K562 (cell line): Measurements from ENCODE around the gene SIDT2. TPM values are rescaled to one million over a fixed set of nuclear protein-coding genes. Genes with fewer than 3 reads are reported as not detected.
"Not testable (repeated sequence)": the region's sequence is repeated elsewhere in the genome, so short reads cannot be mapped to it uniquely, and the experiment has no call there.

ENCODE experiments used
- ATAC-seq: fragments of 200-7000 bp; cut with Tn5 transposase; 3 replicates; pipeline ENCODE4 v1.9.1; 2020; ENCODE audit warnings: moderate library complexity
- BruUV-seq: library from RNA; stranded (reverse); fragments of 400-500 nt; replicated peaks from 2 replicates; lab custom pipeline; 2021; lab: Mats Ljungman, UMichigan
- CTCF ChIA-PET: fragments of 300-600 bp; formaldehyde crosslinking; extraction: SDS; loops from one replicate; lab custom pipeline; 2021; ENCODE audit warnings: low intra/inter-chr PET ratio; lab: Yijun Ruan, JAX
- POLR2A ChIA-PET: fragments of 300-600, 350-650 bp; sonication (Branson Sonifier 250); formaldehyde crosslinking; extraction: SDS; loops from one replicate; lab custom pipeline; 2021; ENCODE audit warnings: antibody characterized with exemption, inconsistent platforms; lab: Yijun Ruan, JAX
- DNase-seq, 4 experiments: peaks; one replicate each; pipeline versions ENCODE4 v3.0.0 to v3.0.0-alpha.2; 2011 to 2018; ENCODE audit warnings: low spot score in 3 of 4, mixed read lengths in 3 of 4; ENCODE audit errors: extremely low read depth in 1 of 4
- FAIRE-seq: peaks from 2 replicates; lab custom pipeline; 2011; peaks lifted over from hg19 to GRCh38; lab: Jason Lieb, UNC
- H2AFZ ChIP-seq: 2 replicates; pipeline ENCODE4 v1.6.0; 2011; ENCODE audit warnings: low read depth, low read length, control low read depth, inconsistent platforms
- H3K27ac ChIP-seq: fragments of 200-600 bp; 3 replicates; pipeline ENCODE4 v1.8.0; 2011; ENCODE audit warnings: low read depth, mild to moderate bottlenecking, control low read depth, inconsistent platforms, low read length, moderate library complexity, mixed read lengths; ENCODE audit errors: extremely low read depth
- H3K27me3 ChIP-seq, 2 experiments: fragments of 300-600 bp in 1 of 2; 2 replicates in 1 of 2; 3 replicates in 1 of 2; pipeline versions ENCODE4 v1.6.0 to v1.8.0; 2011; ENCODE audit warnings: inconsistent platforms in 2 of 2, low read length in 2 of 2, mild to moderate bottlenecking in 1 of 2, mixed read lengths in 1 of 2, moderate library complexity in 1 of 2; ENCODE audit not compliant: control insufficient read depth in 2 of 2, insufficient read depth in 2 of 2
- H3K36me3 ChIP-seq: fragments of 300-600 bp; 3 replicates; pipeline ENCODE4 v1.8.0; 2011; ENCODE audit warnings: mild to moderate bottlenecking, low read length, inconsistent platforms; ENCODE audit not compliant: control insufficient read depth, insufficient read depth
- H3K4me1 ChIP-seq, 2 experiments: fragments of 200-600 bp in 1 of 2; replicated peaks in 1 of 2; 2 replicates in 1 of 2; 3 replicates in 1 of 2; pipeline versions ENCODE4 v1.5.1 to v1.8.0; 2011; ENCODE audit warnings: inconsistent platforms in 2 of 2, low read length in 2 of 2, mild to moderate bottlenecking in 1 of 2, mixed read lengths in 1 of 2, moderate library complexity in 1 of 2; ENCODE audit not compliant: control insufficient read depth in 2 of 2, insufficient read depth in 2 of 2
- H3K4me2 ChIP-seq: 2 replicates; pipeline ENCODE4 v1.6.1; 2011; ENCODE audit warnings: low read length, control low read depth, inconsistent platforms, mixed read lengths; ENCODE audit not compliant: insufficient read depth
- H3K4me3 ChIP-seq: fragments of 200-600 bp; sonication (generic), shearing (Covaris generic); 2 replicates; pipeline ENCODE4 v1.5.1; 2016; ENCODE audit warnings: control low read depth, inconsistent platforms
- H3K79me2 ChIP-seq: fragments of 200-600 bp; 3 replicates; pipeline ENCODE4 v1.8.0; 2011; ENCODE audit warnings: low read length, inconsistent platforms; ENCODE audit not compliant: control insufficient read depth, insufficient read depth
- H3K9ac ChIP-seq, 2 experiments: 2 replicates each; pipeline versions ENCODE4 v1.6.0 to v1.6.1; 2011; ENCODE audit warnings: low read depth in 2 of 2, low read length in 2 of 2, control low read depth in 1 of 2, inconsistent platforms in 1 of 2, mild to moderate bottlenecking in 1 of 2, mixed read lengths in 1 of 2; ENCODE audit not compliant: insufficient read depth in 1 of 2
- H3K9me1 ChIP-seq: one replicate; pipeline ENCODE4 v1.6.0; 2011; ENCODE audit warnings: inconsistent platforms, mild to moderate bottlenecking, low read length, moderate library complexity; ENCODE audit not compliant: control insufficient read depth, insufficient read depth
- H3K9me3 ChIP-seq: replicated peaks from 2 replicates; pipeline ENCODE4 v1.5.1; 2011; ENCODE audit warnings: low read depth, low read length, inconsistent platforms; ENCODE audit not compliant: control insufficient read depth, insufficient read depth
- H4K20me1 ChIP-seq: replicated peaks from 2 replicates; pipeline ENCODE4 v1.6.1; 2011; ENCODE audit warnings: low read length, inconsistent platforms, mixed read lengths; ENCODE audit not compliant: control insufficient read depth, insufficient read depth
- ARID1B ChIP-seq: fragments of 450-650 bp; IDR thresholded peaks from 2 replicates; pipeline ENCODE4 v1.6.1; 2016; ENCODE audit warnings: antibody characterized with exemption, mild to moderate bottlenecking, inconsistent platforms
- BRCA1 ChIP-seq, 2 experiments: fragments of 450-650 bp in 1 of 2; sonication (generic) in 1 of 2; formaldehyde crosslinking in 1 of 2; IDR thresholded peaks; 2 replicates each; pipeline versions ENCODE4 v1.5.0 to v1.6.1; 2017 to 2020; ENCODE audit warnings: mild to moderate bottlenecking in 1 of 2, missing genetic modification reagents in 1 of 2
- EZH2 ChIP-seq: IDR thresholded peaks from 2 replicates; pipeline ENCODE4 v1.6.1; 2012; ENCODE audit warnings: low read depth, mild to moderate bottlenecking, inconsistent platforms, low read length, borderline replicate concordance
- POU5F1 ChIP-seq: fragments of 150-350 bp; IDR thresholded peaks from 2 replicates; pipeline ENCODE4 v1.6.1; 2014; ENCODE audit warnings: borderline replicate concordance, low read length, low read depth, mild to moderate bottlenecking; ENCODE audit not compliant: partially characterized antibody
- RBM15 ChIP-seq: fragments of 200-400 bp; formaldehyde crosslinking; IDR thresholded peaks from 2 replicates; pipeline ENCODE4 v1.6.1; 2018; ENCODE audit warnings: mild to moderate bottlenecking, low read length, moderate library complexity; ENCODE audit not compliant: insufficient read depth
- WGBS: fragments of 100-300 bp; shearing (Covaris generic); methylation state at CpG from one replicate; pipeline ENCODE4 v1.1.6; 2016; ENCODE audit warnings: low coverage, mixed read lengths; ENCODE audit not compliant: insufficient coverage; ENCODE audit errors: missing lambda C conversion rate; 5-methylcytosine and 5-hydroxymethylcytosine counted together
- in situ Hi-C: fragments of 300-500 bp; cut with MboI; formaldehyde crosslinking; loops from 4 replicates; pipeline ENCODE4 v1.15.0; 2018; ENCODE audit warnings: inconsistent platforms, mixed read lengths
- intact Hi-C: fragments of 100-400 bp; cut with micrococcal nuclease; formaldehyde crosslinking; loops from 2 replicates; pipeline ENCODE4 v1.14.2; 2022
- polyA plus RNA-seq, 8 experiments: library from polyadenylated mRNA; depleted of rRNA in 4 of 8; stranded (reverse) in 5 of 8; unstranded in 3 of 8; fragments of >200 nt; fragmentation: Nextera tagmentation in 2 of 8; fragmentation: Illumina TruSeq in 1 of 8; extraction: Ambion mirVana in 2 of 8; extraction: Trizol in 1 of 8; gene quantifications; 2 replicates each; pipeline versions ENCODE4 v1.2.1 to v1.2.3, GENCODE V29; 2011 to 2014; ENCODE audit warnings: inconsistent platforms in 1 of 8, missing spikeins in 1 of 8
- total RNA-seq, 7 experiments: library from RNA; depleted of rRNA in 6 of 7; stranded (reverse); fragments of >200 nt in 6 of 7; fragmentation: Illumina TruSeq in 2 of 7; extraction: Trizol in 2 of 7; gene quantifications; 2 replicates each; pipeline versions ENCODE4 v1.2.1 to v1.2.3, GENCODE V29; 2011 to 2021; ENCODE audit warnings: low replicate concordance in 1 of 7
- TF ChIP-seq, protein P1 (sequence below): fragments of 450-650 bp; formaldehyde crosslinking; IDR thresholded peaks from 2 replicates; pipeline ENCODE4 v1.4.0; 2020; ENCODE audit warnings: mild to moderate bottlenecking, moderate library complexity
- TF ChIP-seq, protein P2 (sequence below): sonication (generic); formaldehyde crosslinking; IDR thresholded peaks from 2 replicates; pipeline ENCODE4 v1.8.1; 2023; ENCODE audit warnings: mild to moderate bottlenecking, missing genetic modification reagents
- TF ChIP-seq, protein P3 (sequence below): fragments of 250-450 bp; sonication (Bioruptor Pico); IDR thresholded peaks from 2 replicates; pipeline ENCODE4 v1.8.0; 2022; ENCODE audit warnings: inconsistent platforms, mild to moderate bottlenecking, moderate library complexity, borderline replicate concordance

Gene SIDT2
- total and polyA plus RNA-seq, 9 of the 15 experiments (the other 6 are each of a cell fraction or from before 2014, with no cell fraction given): 2.4 to 20.2 (median 6.5) TPM

DNA sequence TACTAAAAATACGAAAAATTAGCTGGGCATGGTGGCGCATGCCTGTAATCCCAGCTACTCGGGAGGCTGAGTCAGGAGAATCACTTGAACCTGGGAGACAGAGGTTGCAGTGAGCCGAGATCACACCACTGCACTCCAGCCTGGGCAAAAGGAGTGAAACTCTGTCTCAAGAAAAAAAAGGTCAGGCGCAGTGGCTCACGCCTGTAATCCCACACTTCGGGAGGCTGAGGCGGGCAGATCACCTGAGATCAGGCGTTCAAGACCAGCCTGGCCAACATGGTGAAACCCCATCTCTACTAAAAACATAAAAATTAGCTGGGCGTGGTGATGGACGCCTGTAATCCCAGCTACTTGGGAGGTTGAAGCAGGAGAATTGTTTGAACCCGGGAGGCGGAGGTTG, 4.6 kb downstream of the SIDT2 start:
- H4K20me1 ChIP-seq, H3K27me3 ChIP-seq, H3K9me1 ChIP-seq, FAIRE-seq, H3K9ac ChIP-seq, H2AFZ ChIP-seq, intact Hi-C loops, H3K4me2 ChIP-seq, in situ Hi-C loops, BruUV-seq, H3K9me3 ChIP-seq, H3K4me3 ChIP-seq, DNase-seq, H3K27ac ChIP-seq, ATAC-seq: not testable (repeated sequence)
- ChIA-PET CTCF (interaction anchor here (2.9 kb wide), 1 partner anchor 43 kb away, joined by 12 read pairs; no protein-coding TSS in a partner anchor), POLR2A (interaction anchor here (0.6 to 1.0 kb wide), 2 partner anchors 10 to 213 kb away, joined by 3 to 5 read pairs; no protein-coding TSS in a partner anchor)
- WGBS: 88% methylated on average over 12 of the region's 13 CpGs
- Histone ChIP-seq H3K36me3 (peaks cover 27% of the 10 kb centered on the region), H3K79me2 (peaks cover 18% of the 10 kb centered on the region), H3K4me1 (peaks cover 20 to 37% of the 10 kb centered on the region in 2 experiments)

DNA sequence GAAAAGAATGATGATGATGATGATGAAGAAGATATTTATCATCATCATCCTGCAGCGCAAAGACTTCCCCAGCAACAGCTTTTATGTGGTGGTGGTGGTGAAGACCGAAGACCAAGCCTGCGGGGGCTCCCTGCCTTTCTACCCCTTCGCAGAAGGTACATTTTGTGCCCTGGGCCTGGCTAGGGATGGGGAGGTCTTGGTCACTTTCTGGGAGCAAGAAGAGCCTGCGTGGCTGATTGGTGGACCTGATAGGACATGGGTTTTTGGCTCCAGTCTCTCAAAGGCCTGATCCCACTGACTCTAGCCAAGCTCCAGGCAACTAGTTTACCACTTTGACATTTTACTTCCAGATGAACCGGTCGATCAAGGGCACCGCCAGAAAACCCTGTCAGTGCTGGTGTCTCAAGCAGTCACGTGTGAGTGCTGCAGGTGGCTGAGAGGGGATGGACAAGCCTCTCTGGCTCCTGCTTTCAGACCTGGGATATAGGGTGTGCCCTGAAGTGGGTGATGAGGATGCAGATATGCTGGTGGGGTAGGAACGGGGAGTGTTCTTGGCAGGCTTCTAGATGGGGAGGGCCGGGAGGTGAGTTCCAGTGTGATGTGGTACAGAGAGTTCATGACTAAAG, 5.3 kb downstream of the SIDT2 start:
- POLR2A ChIA-PET: interaction anchor here (0.6 to 0.7 kb wide), 2 partner anchors 11 to 214 kb away, joined by 3 read pairs; no protein-coding TSS in a partner anchor
- Histone ChIP-seq H3K9me1 (no peaks in the 10 kb centered on the region), H3K36me3 (peaks cover 34% of the 10 kb centered on the region), H3K9me3 (no peaks in the 10 kb centered on the region), H3K27ac (no peak overlapping the region), H3K4me3 (no peak overlapping the region), H2AFZ (no peak overlapping the region), H3K9ac (no peak overlapping the region), H4K20me1 (no peaks in the 10 kb centered on the region), H3K4me2 (no peak overlapping the region), H3K4me1 (peaks cover 17 to 31% of the 10 kb centered on the region in 2 experiments), H3K79me2 (peaks cover 18% of the 10 kb centered on the region), H3K27me3 (no peaks in the 10 kb centered on the region)
- BruUV-seq: no TSS peak
- CTCF ChIA-PET: no interaction called here
- DNase-seq: no peak
- in situ Hi-C loops (no loop called here), intact Hi-C loops (no loop called here)
- FAIRE-seq: no peak
- 82% methylated on average over 11 of the region's 11 CpGs for WGBS
- ATAC-seq: no peak
- TF ChIP-seq, protein P1, sequence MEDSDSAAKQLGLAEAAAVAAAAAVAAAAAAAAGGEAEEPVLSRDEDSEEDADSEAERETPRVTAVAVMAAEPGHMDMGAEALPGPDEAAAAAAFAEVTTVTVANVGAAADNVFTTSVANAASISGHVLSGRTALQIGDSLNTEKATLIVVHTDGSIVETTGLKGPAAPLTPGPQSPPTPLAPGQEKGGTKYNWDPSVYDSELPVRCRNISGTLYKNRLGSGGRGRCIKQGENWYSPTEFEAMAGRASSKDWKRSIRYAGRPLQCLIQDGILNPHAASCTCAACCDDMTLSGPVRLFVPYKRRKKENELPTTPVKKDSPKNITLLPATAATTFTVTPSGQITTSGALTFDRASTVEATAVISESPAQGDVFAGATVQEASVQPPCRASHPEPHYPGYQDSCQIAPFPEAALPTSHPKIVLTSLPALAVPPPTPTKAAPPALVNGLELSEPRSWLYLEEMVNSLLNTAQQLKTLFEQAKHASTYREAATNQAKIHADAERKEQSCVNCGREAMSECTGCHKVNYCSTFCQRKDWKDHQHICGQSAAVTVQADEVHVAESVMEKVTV (CRISPR knock-in tag): no peak
- TF ChIP-seq RBM15 (no peak), EZH2 (no peak), ARID1B (no peak), BRCA1 (IDR thresholded peaks at IDR 0.05) (no peak), BRCA1 (CRISPR knock-in tag; IDR thresholded peaks at IDR 0.05) (no peak), POU5F1 (no peak)
- TF ChIP-seq, protein P2, sequence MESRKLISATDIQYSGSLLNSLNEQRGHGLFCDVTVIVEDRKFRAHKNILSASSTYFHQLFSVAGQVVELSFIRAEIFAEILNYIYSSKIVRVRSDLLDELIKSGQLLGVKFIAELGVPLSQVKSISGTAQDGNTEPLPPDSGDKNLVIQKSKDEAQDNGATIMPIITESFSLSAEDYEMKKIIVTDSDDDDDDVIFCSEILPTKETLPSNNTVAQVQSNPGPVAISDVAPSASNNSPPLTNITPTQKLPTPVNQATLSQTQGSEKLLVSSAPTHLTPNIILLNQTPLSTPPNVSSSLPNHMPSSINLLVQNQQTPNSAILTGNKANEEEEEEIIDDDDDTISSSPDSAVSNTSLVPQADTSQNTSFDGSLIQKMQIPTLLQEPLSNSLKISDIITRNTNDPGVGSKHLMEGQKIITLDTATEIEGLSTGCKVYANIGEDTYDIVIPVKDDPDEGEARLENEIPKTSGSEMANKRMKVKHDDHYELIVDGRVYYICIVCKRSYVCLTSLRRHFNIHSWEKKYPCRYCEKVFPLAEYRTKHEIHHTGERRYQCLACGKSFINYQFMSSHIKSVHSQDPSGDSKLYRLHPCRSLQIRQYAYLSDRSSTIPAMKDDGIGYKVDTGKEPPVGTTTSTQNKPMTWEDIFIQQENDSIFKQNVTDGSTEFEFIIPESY (CRISPR knock-in tag): no peak
- TF ChIP-seq, protein P3, sequence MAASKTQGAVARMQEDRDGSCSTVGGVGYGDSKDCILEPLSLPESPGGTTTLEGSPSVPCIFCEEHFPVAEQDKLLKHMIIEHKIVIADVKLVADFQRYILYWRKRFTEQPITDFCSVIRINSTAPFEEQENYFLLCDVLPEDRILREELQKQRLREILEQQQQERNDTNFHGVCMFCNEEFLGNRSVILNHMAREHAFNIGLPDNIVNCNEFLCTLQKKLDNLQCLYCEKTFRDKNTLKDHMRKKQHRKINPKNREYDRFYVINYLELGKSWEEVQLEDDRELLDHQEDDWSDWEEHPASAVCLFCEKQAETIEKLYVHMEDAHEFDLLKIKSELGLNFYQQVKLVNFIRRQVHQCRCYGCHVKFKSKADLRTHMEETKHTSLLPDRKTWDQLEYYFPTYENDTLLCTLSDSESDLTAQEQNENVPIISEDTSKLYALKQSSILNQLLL (CRISPR knock-in tag): no peak
